Measurements from ENCODE around the gene BUB1B.

DNA sequence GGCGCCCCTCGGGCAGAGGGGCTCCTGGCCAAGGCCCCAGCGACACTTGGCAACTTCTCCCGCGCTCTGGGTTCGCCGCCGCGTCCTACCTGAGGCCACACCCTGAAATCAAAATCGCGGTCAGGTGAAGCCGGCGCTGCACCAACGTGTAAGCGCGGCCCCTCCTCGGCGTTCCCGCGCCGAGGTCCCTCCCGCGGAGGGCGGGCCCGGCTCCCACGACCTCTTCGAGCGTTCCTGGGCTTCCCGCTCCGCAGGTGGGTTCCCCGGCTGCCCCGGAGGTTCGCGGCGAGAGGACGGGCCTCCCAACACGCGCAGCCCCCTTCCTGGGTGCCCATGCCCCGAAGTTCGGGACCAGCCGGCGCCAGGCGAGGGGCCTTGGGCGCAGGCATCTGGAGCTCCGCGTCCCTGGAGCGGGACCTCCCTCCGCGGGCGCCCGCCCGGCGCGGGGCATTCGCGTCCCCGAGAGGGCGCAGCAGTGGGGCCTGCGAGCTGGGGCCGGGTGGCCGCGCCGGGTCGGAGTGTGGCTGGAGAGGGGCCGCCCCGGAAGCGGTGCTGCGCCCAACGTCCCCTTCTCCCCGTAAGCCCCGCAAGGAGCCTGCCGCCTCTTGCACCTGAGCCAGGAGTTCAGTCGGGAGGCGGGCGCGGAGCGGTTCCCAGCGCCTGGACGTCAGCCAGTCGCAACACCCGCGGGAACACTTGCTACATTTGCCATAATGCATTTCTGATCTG lies 91.7 kb downstream of the BUB1B start:
- no peak for TF ChIP-seq POLR2A (IDR thresholded peaks at IDR 0.05)
- TF ChIP-seq, protein P1, sequence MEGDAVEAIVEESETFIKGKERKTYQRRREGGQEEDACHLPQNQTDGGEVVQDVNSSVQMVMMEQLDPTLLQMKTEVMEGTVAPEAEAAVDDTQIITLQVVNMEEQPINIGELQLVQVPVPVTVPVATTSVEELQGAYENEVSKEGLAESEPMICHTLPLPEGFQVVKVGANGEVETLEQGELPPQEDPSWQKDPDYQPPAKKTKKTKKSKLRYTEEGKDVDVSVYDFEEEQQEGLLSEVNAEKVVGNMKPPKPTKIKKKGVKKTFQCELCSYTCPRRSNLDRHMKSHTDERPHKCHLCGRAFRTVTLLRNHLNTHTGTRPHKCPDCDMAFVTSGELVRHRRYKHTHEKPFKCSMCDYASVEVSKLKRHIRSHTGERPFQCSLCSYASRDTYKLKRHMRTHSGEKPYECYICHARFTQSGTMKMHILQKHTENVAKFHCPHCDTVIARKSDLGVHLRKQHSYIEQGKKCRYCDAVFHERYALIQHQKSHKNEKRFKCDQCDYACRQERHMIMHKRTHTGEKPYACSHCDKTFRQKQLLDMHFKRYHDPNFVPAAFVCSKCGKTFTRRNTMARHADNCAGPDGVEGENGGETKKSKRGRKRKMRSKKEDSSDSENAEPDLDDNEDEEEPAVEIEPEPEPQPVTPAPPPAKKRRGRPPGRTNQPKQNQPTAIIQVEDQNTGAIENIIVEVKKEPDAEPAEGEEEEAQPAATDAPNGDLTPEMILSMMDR (IDR thresholded peaks at IDR 0.05) = no peak
- TF ChIP-seq EP300 (IDR thresholded peaks at IDR 0.05) = no peak

Measured in sigmoid colon (tissue), 4 donors.